CD4-positive, alpha-beta memory T cell (primary cell): Measurements from ENCODE around the gene LRP1B. TPM values are rescaled to one million over a fixed set of nuclear protein-coding genes. Genes with fewer than 3 reads are reported as not detected.

Experiments
- CTCF ChIA-PET: fragments of 350-600 bp; sonication (Branson Sonifier 250); formaldehyde crosslinking; loops from one replicate; lab custom pipeline; 2021; ENCODE audit warnings: inconsistent platforms; ENCODE audit not compliant: partially characterized antibody; lab: Charles Lee
- POLR2A ChIA-PET: fragments of 350-600 bp; sonication (Branson Sonifier 250); formaldehyde crosslinking; loops from one replicate; lab custom pipeline; 2021; ENCODE audit not compliant: partially characterized antibody; lab: Charles Lee
- DNase-seq, 5 donors: peaks; one replicate each; pipeline versions ENCODE4 v3.0.0 to v3.0.0-alpha.2; 2020 to 2022; ENCODE audit warnings: mixed read lengths in 1 of 5
- H3K27ac ChIP-seq: one replicate; pipeline ENCODE4 v1.7.0; 2013; ENCODE audit warnings: low read depth, low read length
- H3K27me3 ChIP-seq: 2 replicates; pipeline ENCODE4 v1.7.0; 2013; ENCODE audit warnings: mild to moderate bottlenecking, low read length, moderate library complexity; ENCODE audit not compliant: insufficient read depth
- H3K36me3 ChIP-seq: 2 replicates; pipeline ENCODE4 v1.7.0; 2013; ENCODE audit warnings: mild to moderate bottlenecking, low read length, moderate library complexity; ENCODE audit not compliant: insufficient read depth
- H3K4me1 ChIP-seq: 2 replicates; pipeline ENCODE4 v1.7.0; 2013; ENCODE audit warnings: mild to moderate bottlenecking, low read length, moderate library complexity; ENCODE audit not compliant: insufficient read depth
- H3K4me3 ChIP-seq, 2 donors: one replicate each; pipeline ENCODE4 v1.7.0; 2013; ENCODE audit warnings: low read length in 2 of 2, mild to moderate bottlenecking in 1 of 2
- H3K9me3 ChIP-seq, 2 donors: one replicate each; pipeline ENCODE4 v1.7.0; 2013; ENCODE audit warnings: low read length in 2 of 2, control low read depth in 1 of 2; ENCODE audit not compliant: control insufficient read depth in 1 of 2
- H3K27ac Mint-ChIP-seq, 7 donors: one replicate each; pipeline ENCODE4 v1.8.0; 2020 to 2021; ENCODE audit warnings: mixed read lengths in 7 of 7, mild to moderate bottlenecking in 6 of 7, inconsistent platforms in 3 of 7, moderate library complexity in 3 of 7
- H3K27me3 Mint-ChIP-seq, 2 donors: one replicate each; pipeline ENCODE4 v1.8.0; 2020 to 2021; ENCODE audit warnings: mixed read lengths in 2 of 2
- H3K36me3 Mint-ChIP-seq, 2 donors: one replicate each; pipeline ENCODE4 v1.8.0; 2020 to 2021; ENCODE audit warnings: mixed read lengths in 2 of 2, inconsistent platforms in 1 of 2, mild to moderate bottlenecking in 1 of 2
- H3K4me1 Mint-ChIP-seq, 4 donors: one replicate each; pipeline ENCODE4 v1.8.0; 2020 to 2021; ENCODE audit warnings: mixed read lengths in 4 of 4, mild to moderate bottlenecking in 1 of 4
- H3K4me3 Mint-ChIP-seq, 8 donors: one replicate each; pipeline ENCODE4 v1.8.0; 2020 to 2021; ENCODE audit warnings: mixed read lengths in 8 of 8, mild to moderate bottlenecking in 7 of 8, moderate library complexity in 6 of 8, inconsistent platforms in 3 of 8
- H3K9me3 Mint-ChIP-seq, 8 donors: one replicate each; pipeline ENCODE4 v1.8.0; 2020 to 2021; ENCODE audit warnings: mixed read lengths in 8 of 8, mild to moderate bottlenecking in 5 of 8, inconsistent platforms in 3 of 8, moderate library complexity in 1 of 8
- intact Hi-C: fragments of 100-400 bp; cut with micrococcal nuclease; formaldehyde crosslinking; loops from one replicate; pipeline ENCODE4 v1.15.1; 2023
- polyA plus RNA-seq, 2 donors: library from polyadenylated mRNA; unstranded; fragments of 300-500 nt; fragmentation: Illumina TruSeq; gene quantifications; one replicate each; pipeline ENCODE4 v1.2.3, GENCODE V29; 2021
- total RNA-seq, 2 experiments: library from RNA; stranded (reverse); gene quantifications; one replicate each; pipeline ENCODE4 v1.2.3, GENCODE V29; 2021

Gene LRP1B
- total and polyA plus RNA-seq, 4 experiments from 2014 or later = not detected

- H3K4me3 Mint-ChIP-seq = no peak overlapping the region
- H3K27ac Mint-ChIP-seq = no peak overlapping the region
- no peaks in the 10 kb centered on the region for H3K9me3 ChIP-seq
- DNase-seq = no peak
- H3K4me1 ChIP-seq = no peaks in the 10 kb centered on the region
- no peak overlapping the region for H3K27ac ChIP-seq
- H3K27me3 Mint-ChIP-seq = no peaks in the 10 kb centered on the region
- H3K4me3 ChIP-seq = no peak overlapping the region
- H3K4me1 Mint-ChIP-seq = no peaks in the 10 kb centered on the region
- ChIA-PET POLR2A (no interaction called here), CTCF (no interaction called here)
- intact Hi-C loops = no loop called here
- H3K27me3 ChIP-seq = no peaks in the 10 kb centered on the region
- peaks cover 0 to 11% (median 8%) of the 10 kb centered on the region in 8 donors for H3K9me3 Mint-ChIP-seq
- no peaks in the 10 kb centered on the region for H3K36me3 Mint-ChIP-seq
- H3K36me3 ChIP-seq = no peaks in the 10 kb centered on the region
Measured at GRCh38 chr2:140855471-140855870, 1275.3 kb downstream of the LRP1B start.

- Histone ChIP-seq H3K9me3 (no peaks in the 10 kb centered on the region), H3K27ac (no peak overlapping the region), H3K4me3 (no peak overlapping the region), H3K27me3 (no peaks in the 10 kb centered on the region), H3K4me1 (no peaks in the 10 kb centered on the region), H3K36me3 (no peaks in the 10 kb centered on the region)
- no peak for DNase-seq
- Mint-ChIP-seq H3K4me1 (no peaks in the 10 kb centered on the region), H3K4me3 (no peak overlapping the region), H3K27ac (no peak overlapping the region), H3K36me3 (no peaks in the 10 kb centered on the region), H3K27me3 (no peaks in the 10 kb centered on the region), H3K9me3 (peaks cover 0 to 23% (median 9%) of the 10 kb centered on the region in 8 donors)
- CTCF ChIA-PET = no interaction called here
- POLR2A ChIA-PET = no interaction called here
- intact Hi-C loops = no loop called here
Measured at GRCh38 chr2:140851258-140851981, 1279.4 kb downstream of the LRP1B start.

GRCh38 chr2:140843186-140843585 is 1287.6 kb downstream of the LRP1B start:
- intact Hi-C loops = no loop called here
- POLR2A ChIA-PET = no interaction called here
- Histone ChIP-seq H3K36me3 (no peaks in the 10 kb centered on the region), H3K4me3 (no peak overlapping the region), H3K9me3 (no peaks in the 10 kb centered on the region), H3K27ac (no peak overlapping the region), H3K27me3 (no peaks in the 10 kb centered on the region), H3K4me1 (no peaks in the 10 kb centered on the region)
- Mint-ChIP-seq H3K4me1 (no peaks in the 10 kb centered on the region), H3K36me3 (no peaks in the 10 kb centered on the region), H3K27me3 (no peaks in the 10 kb centered on the region), H3K4me3 (no peak overlapping the region), H3K9me3 (peaks cover 0 to 27% (median 3%) of the 10 kb centered on the region in 8 donors), H3K27ac (no peak overlapping the region)
- CTCF ChIA-PET = no interaction called here
- DNase-seq = no peak

- Histone ChIP-seq H3K27ac (no peak overlapping the region), H3K9me3 (no peaks in the 10 kb centered on the region), H3K27me3 (no peaks in the 10 kb centered on the region), H3K4me1 (no peaks in the 10 kb centered on the region), H3K36me3 (no peaks in the 10 kb centered on the region), H3K4me3 (no peak overlapping the region)
- Mint-ChIP-seq H3K4me1 (no peaks in the 10 kb centered on the region), H3K4me3 (no peak overlapping the region), H3K9me3 (peaks cover 0 to 24% (median 3%) of the 10 kb centered on the region in 8 donors), H3K27ac (no peak overlapping the region), H3K27me3 (no peaks in the 10 kb centered on the region), H3K36me3 (no peaks in the 10 kb centered on the region)
- DNase-seq = no peak
- ChIA-PET POLR2A (no interaction called here), CTCF (no interaction called here)
- intact Hi-C loops = no loop called here
Measured at GRCh38 chr2:140842110-140842509, 1288.7 kb downstream of the LRP1B start.

DNA sequence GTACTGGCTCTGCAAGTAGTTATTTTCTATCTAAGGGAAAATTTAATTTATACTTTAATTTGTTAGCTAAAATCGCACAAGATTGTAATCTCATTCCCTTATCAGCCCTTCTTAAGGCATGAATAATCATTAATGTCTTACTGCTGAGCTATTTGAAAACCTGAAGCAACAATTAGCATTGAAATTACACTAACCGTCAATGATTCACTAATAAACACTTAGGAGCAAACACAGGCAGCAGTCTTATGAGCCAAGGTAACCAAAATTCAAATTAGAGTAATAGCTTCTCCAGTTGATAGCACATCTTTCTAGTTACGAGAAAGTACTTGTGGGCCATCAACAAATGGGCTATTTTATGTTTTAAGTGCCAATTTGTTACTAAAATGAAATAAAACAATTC is 1289.7 kb downstream of the LRP1B start:
- ChIA-PET POLR2A (no interaction called here), CTCF (no interaction called here)
- peaks cover 0 to 18% (median 5%) of the 10 kb centered on the region in 8 donors for H3K9me3 Mint-ChIP-seq
- H3K27ac Mint-ChIP-seq = no peak overlapping the region
- intact Hi-C loops = no loop called here
- Histone ChIP-seq H3K4me1 (no peaks in the 10 kb centered on the region), H3K4me3 (no peak overlapping the region), H3K27ac (no peak overlapping the region), H3K36me3 (no peaks in the 10 kb centered on the region), H3K9me3 (no peaks in the 10 kb centered on the region), H3K27me3 (no peaks in the 10 kb centered on the region)
- DNase-seq = no peak
- no peaks in the 10 kb centered on the region for H3K4me1 Mint-ChIP-seq
- no peaks in the 10 kb centered on the region for H3K27me3 Mint-ChIP-seq
- H3K36me3 Mint-ChIP-seq = no peaks in the 10 kb centered on the region
- H3K4me3 Mint-ChIP-seq = no peak overlapping the region

DNA sequence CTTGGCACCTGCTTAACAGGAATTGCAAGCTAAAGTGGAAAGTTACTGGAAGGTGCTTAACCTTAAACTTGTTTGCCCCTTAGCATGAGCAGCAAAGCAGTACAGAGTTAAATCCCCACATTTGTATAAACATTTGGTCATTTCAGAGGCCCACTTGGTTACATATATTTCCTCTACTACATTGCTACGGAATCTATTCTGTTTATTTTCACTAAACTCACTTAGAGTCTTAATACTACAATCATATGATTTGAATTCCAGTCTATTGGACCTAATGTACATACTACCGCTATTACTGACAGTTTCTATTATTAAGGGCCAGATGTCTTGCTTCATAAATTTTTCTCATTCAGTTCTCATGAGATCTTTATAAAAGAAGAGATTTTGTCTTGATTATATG is 1294.0 kb downstream of the LRP1B start:
- H3K27ac Mint-ChIP-seq = no peak overlapping the region
- H3K4me3 Mint-ChIP-seq = no peak overlapping the region
- intact Hi-C loops = no loop called here
- DNase-seq = no peak
- ChIA-PET CTCF (no interaction called here), POLR2A (no interaction called here)
- H3K27me3 Mint-ChIP-seq = no peaks in the 10 kb centered on the region
- peaks cover 0 to 11% (median 7%) of the 10 kb centered on the region in 8 donors for H3K9me3 Mint-ChIP-seq
- no peaks in the 10 kb centered on the region for H3K27me3 ChIP-seq
- no peaks in the 10 kb centered on the region for H3K4me1 ChIP-seq
- H3K4me3 ChIP-seq = no peak overlapping the region
- no peaks in the 10 kb centered on the region for H3K36me3 Mint-ChIP-seq
- no peaks in the 10 kb centered on the region for H3K36me3 ChIP-seq
- H3K27ac ChIP-seq = no peak overlapping the region
- no peaks in the 10 kb centered on the region for H3K9me3 ChIP-seq
- no peaks in the 10 kb centered on the region for H3K4me1 Mint-ChIP-seq

GRCh38 chr2:140835079-140835478 is 1295.7 kb downstream of the LRP1B start:
- intact Hi-C loops = no loop called here

More at GRCh38 chr2:140835079-140835478, 1295.7 kb downstream of the LRP1B start:
- ChIA-PET CTCF (no interaction called here), POLR2A (no interaction called here)
- H3K27ac ChIP-seq = no peak overlapping the region
- no peaks in the 10 kb centered on the region for H3K27me3 ChIP-seq
- no peaks in the 10 kb centered on the region for H3K4me1 ChIP-seq
- H3K4me3 ChIP-seq = no peak overlapping the region
- H3K4me3 Mint-ChIP-seq = no peak overlapping the region
- peak in 1 of 5 donors; percentile 0 for DNase-seq
- H3K9me3 Mint-ChIP-seq = peaks cover 0 to 15% (median 8%) of the 10 kb centered on the region in 8 donors
- H3K36me3 Mint-ChIP-seq = no peaks in the 10 kb centered on the region
- no peaks in the 10 kb centered on the region for H3K36me3 ChIP-seq
- H3K4me1 Mint-ChIP-seq = no peaks in the 10 kb centered on the region
- H3K9me3 ChIP-seq = no peaks in the 10 kb centered on the region
- no peaks in the 10 kb centered on the region for H3K27me3 Mint-ChIP-seq
- H3K27ac Mint-ChIP-seq = no peak overlapping the region
